ENCODE measurements around the gene PRSS58.

The PRSS58 gene, protein sequence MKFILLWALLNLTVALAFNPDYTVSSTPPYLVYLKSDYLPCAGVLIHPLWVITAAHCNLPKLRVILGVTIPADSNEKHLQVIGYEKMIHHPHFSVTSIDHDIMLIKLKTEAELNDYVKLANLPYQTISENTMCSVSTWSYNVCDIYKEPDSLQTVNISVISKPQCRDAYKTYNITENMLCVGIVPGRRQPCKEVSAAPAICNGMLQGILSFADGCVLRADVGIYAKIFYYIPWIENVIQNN

DNA sequence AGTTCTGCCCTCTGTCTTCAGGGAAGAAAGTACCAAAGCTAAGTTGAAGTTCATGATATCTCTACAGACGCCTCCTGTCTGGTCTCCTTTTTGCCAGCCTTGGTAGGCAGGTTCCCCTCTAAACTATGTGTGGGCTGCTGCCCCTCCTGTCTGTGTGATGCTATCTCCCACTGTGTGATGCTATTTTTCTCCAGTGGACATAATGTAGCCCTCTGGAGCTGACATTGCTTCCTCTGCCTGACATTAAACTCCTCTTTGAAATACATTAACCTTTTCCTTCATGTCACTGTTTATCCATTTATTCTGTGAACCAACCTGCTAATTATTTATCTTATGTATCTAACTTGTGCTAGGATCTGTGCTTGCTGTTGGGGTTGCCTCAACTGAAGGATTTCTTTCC lies at the start of gene PRSS58:
PRSS58 (minus strand) TSS at position 101 of the 400 bp plus-strand sequence. CDS start 351 bp downstream, outside the sequence.
- DNase-seq (ENCODE audit: low read depth in 2 of 2), result no peak

DNA sequence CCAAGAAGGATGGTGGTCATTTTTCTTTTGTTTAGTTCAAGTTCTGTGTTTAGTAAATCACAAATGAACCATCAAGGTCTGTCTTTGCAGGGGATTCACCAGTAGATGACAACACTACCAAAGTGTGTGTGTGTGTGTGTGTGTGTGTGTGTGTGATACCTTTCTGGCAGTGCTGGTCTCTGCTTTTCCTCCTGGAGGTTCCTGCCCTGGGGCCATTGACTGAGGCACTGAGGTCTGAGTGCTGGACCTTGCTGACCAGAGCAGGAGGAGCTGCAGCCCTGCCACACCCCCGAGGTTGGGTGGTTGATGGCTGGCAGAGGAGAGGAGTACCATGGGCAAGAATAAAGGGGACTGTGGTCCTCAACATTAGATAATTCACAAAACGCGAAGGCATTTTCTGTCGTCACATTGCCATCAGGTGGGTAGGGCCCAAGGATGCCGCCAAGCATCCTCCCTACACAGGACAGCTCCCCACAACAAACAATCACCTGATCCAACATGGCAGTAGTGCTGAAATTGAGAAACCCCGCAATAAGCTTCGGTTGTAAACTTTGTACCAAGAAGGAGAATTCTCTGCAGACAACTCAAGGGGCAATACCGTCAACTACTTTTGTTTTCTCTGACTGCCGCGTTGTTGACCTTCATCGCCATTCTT lies 49.5 kb upstream of the PRSS58 start:
- DNase-seq (ENCODE audit: low read depth in 2 of 2), result no peak

DNA sequence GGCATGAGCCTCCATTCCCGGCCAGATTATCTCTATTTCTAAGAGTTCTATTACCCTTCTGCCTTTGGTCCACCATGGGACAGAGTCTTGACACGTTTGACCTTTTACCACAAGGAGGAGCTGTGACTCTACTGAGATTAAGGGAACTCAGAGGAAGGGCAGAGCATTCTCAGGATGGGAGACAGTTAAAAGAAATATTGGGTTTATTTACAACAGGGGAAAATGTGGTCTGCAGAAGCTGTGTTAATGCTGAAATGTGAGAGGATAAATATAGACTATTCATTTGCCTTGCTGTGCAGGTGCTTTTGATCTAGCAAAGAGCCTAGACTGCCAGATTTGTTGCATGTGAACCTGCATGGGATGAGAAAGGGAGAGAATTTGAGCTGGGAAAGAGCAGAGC lies 45.8 kb upstream of the PRSS58 start:
- DNase-seq (ENCODE audit: low read depth in 2 of 2), result no peak

DNA sequence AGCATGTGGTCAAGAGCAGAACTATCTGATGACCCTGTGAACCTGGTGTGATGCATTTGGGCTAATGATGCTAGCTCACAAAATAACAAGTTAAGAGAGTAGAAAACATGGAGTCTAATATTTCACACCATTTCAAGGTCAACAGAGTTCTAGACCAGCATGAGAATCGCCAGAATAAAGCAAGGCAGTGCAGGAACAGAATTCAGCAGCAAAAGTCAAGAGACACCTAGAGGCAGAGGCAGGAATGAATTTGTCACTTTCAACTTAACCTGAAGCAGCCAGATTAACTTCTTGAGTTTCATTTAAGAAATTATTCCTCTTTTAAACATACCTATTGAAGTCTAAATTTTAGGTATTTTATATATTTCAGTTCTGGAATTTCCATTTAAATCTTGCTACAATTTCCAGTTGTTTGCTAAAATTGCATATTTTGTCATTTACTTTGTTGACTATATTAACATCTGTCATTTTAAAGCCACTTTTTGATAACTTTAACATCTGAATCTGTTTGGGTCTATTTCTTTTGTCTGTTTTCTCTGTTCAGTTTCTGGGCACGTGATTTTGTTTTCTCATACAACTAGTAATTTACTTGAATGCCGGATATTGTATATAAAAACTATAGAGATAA lies 44.2 kb upstream of the PRSS58 start:
- DNase-seq (ENCODE audit: low read depth in 2 of 2), result no peak

DNA sequence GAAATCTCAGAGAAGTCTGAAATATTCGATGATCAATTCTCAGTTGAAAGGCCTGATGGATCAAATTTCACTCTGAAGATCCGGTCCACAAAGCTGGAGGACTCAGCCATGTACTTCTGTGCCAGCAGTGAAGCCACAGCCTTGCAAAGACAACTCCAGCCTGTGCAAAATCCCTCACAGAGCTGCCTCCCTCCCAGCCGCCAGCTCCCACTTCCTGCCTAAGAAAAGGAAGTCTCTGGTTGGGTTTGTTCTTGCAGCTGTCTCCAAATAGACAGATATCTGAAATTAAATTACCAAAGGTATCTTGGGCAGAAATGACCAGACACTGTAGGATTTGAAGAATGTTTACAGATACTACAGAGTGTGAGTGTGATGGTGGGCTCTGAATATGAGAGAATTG lies 43.4 kb upstream of the PRSS58 start:
- DNase-seq (ENCODE audit: low read depth in 2 of 2), result no peak

DNA sequence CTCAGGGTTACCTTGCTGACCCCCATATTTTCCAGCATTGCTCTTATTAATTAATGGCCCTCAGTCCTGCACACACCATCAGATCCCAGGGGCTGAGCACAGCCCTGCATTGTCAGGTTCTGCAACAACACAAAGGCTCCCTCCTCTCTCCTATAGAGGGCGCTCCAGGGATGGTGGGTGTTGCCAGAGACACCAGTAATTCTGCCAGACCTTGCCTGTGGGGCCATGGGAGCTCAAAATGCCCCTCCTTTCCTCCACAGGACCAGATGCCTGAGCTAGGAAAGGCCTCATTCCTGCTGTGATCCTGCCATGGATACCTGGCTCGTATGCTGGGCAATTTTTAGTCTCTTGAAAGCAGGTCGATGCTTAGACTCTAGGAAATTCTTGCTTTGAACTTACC lies 42.8 kb upstream of the PRSS58 start:
- DNase-seq (ENCODE audit: low read depth in 2 of 2), result no peak

DNA sequence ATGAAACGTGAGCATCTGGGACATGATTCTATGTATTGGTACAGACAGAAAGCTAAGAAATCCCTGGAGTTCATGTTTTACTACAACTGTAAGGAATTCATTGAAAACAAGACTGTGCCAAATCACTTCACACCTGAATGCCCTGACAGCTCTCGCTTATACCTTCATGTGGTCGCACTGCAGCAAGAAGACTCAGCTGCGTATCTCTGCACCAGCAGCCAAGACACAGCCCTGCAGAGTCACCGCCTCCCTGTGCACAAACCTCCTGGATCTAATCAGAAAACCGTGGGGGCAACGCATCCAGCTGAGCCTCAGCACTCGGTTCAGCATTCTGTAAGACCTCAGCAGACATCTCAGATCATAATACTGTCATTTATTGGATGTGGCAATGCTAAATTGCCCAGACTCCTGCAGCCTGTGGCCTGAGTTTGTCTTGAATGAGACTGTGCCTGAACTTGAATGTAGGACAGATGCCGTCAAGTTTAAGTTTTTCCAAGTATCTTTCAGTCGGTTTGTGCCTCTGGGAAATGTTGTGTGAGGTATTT lies 41.5 kb upstream of the PRSS58 start:
- no peak for DNase-seq (ENCODE audit: low read depth in 2 of 2)

DNA sequence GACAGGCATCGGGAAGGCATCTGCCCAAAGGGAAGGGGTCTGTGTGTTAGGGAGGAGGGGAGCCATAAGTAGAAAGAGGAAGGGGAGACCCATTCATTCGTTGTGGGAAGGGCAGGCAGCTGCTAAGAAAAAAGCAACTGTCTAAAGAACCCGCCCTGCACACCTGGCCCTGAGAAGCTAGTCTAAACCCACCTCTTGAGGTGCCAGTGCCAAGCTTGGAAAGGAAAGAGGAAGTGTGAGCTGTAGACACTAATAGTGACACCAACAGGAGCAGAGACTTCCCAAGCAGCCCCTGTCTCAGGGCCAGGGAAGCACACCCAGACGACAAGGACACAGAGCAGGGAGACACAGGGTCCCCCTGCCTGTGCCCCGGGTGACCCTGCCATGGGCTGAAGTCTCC lies 40.8 kb upstream of the PRSS58 start:
- no peak for DNase-seq (ENCODE audit: low read depth in 2 of 2)

DNA sequence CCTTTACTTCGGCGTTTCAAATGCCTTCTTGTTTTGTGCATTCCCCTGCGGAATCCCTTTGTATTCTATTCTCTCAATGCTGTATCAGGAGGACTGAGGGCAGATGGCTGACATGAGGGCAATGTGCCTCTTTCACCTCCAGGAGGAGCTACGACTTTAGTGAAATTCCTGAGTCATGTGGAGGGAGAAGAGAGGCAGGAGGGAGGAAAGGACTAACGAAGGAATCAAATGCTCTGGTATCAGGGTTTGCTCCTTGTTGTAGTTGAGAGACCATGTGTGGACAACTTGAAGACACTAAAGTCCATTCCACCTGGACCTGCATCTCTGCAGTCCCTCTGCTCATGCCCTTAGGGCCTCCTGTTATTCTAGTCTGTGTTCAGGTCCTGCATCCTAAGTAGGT lies 40.2 kb upstream of the PRSS58 start:
- no peak for DNase-seq (ENCODE audit: low read depth in 2 of 2)

DNA sequence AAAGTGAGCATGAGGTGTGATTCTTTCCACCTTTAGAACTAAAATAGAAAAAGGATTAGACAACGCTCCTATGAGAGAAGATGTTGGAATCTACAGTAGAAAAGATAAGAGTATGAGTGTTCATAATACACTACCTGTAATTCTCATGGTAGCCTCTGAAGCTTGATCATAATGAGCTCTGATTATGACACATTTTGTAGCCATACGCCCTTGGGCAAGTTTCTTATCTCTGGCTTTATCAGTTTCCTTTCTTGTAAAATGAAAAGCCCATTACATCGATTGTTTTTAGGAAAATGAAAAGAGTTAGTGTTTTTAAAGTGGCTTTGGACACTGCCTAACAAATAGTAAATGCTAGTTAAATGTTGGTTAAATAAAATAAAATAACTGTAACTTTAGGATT lies 22.4 kb upstream of the PRSS58 start:
- no peak for DNase-seq (ENCODE audit: low read depth in 2 of 2)

DNA sequence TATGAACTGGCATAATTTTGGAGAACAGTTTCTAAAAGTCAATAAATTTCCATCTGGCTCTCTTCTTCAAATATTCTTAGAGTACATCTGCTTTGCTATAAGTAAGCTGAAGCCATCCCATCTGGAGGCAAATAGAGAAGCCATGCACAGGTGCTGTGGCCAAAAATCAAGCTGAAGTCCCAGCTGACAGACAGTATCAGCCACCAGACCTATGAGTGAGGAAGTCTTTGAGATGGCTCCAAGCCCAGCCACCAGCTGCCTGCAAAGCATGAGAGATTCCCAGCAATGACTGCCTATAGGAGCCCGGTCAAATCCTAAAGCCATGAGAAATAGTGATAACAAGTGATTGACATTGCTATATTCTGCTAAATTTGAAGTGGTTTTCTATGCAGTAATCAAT lies 21.7 kb upstream of the PRSS58 start:
- DNase-seq (ENCODE audit: low read depth in 2 of 2), result no peak

DNA sequence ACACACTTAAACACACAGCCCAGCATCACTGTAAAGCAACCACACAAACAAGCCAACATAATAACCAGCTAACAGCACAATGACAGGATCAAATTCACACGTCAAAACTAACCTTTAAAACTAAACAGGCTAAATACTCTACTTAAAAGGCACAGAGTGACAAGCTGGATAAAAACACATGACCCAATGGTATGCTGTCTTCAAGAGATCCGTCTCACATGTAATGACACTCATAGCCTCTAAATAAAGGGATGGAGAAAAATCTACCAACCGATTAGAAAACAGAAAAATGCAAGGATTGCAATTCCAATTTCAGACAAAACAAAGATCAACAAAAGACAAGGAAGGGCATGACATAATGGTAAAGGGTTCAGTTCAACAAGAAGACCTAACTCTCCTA lies 17.2 kb upstream of the PRSS58 start:
- DNase-seq (ENCODE audit: low read depth in 2 of 2), result no peak

DNA sequence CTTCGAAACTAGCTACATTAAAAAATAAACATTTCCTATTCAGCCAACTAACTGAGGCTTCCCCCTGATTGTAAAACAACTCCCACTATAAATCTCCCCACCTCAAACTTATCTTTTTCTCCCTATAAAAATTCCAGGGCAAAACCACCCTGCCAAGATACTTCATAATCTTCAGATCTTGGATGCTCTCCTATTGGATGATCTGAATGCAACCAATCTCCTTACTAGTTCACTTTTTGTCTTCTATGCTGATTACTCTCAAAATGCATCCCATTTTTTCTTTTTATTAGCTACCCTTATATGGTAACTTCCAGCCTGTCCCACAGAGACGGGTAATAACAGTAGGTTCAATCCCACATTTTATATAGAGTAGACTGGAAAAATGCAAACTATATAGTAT lies 15.0 kb upstream of the PRSS58 start:
- DNase-seq (ENCODE audit: low read depth in 2 of 2), result no peak

DNA sequence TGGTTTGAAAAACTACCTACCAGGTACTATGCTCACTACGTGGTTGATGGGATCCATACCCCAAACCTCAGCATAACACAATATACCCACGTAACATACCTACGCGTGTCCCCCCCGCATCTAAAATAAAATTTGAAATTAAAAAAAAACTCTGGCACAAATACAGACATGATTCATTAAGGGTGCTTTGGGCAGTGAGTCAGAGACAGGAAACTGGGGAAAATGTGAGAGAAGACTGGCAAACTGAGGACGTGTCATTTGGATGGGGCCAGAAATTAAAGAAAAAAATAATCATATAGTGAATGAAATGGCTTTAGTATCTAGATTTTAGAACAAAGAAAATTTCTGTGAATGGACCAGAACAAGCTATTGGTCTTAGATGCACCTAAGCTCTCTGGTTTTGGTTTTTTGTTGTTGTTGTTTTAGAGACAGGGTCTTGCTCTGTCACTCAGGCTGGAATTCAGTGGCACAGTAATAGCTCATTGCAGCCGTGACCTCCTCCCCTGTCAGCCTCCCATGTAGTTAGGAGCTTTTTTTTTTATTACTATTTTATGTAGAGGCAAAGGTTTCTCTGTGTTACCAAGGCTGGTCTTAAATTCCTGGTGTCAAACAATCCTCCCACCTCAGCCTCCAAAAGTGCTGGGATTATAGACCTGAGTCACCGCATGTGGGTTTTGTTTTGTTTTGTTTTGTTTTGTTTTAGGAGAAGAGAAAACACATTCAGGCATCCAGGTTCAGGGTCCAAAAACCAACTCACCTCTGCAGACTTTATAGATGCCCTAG lies 5.9 kb upstream of the PRSS58 start:
- no peak for DNase-seq (ENCODE audit: low read depth in 2 of 2)

DNA sequence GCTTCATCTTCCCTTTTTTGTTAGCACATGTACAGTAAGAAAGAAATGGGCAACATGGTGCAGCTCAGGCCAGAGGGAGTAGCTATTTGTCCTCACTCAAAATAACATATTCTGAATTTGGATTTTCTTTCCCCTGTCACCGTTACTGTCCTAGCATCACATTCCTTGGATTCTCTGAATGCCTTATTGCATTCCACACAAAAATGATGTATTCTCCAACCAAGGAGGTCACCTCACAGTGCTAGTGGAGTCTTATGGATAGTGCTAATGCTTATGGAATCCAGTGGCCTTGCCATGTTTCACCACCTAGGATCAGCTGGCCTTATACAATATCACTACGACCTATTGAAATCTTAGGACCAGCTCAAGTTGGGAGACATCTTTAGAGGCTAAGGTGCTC lies 7.2 kb downstream of the PRSS58 start:
- no peak for DNase-seq (ENCODE audit: low read depth in 2 of 2)

DNA sequence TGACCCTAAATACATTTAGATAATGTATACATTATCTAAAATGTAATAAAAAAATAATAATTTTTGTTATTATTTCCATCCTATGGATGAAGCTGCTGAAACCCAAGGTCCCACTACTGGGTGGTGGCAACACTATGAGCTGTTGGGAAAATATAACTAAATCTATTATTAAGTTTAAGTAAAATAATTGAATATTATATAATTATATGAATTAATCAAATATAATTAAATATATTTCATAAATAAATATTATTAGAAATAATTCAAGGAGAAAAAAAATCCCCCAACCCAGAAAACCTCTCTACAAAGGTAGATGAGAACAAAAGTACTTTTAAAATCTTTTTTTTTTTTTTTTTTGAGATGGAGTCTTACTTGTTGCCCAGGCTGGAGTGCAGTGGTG lies 7.9 kb downstream of the PRSS58 start:
- no peak for DNase-seq (ENCODE audit: low read depth in 2 of 2)

DNA sequence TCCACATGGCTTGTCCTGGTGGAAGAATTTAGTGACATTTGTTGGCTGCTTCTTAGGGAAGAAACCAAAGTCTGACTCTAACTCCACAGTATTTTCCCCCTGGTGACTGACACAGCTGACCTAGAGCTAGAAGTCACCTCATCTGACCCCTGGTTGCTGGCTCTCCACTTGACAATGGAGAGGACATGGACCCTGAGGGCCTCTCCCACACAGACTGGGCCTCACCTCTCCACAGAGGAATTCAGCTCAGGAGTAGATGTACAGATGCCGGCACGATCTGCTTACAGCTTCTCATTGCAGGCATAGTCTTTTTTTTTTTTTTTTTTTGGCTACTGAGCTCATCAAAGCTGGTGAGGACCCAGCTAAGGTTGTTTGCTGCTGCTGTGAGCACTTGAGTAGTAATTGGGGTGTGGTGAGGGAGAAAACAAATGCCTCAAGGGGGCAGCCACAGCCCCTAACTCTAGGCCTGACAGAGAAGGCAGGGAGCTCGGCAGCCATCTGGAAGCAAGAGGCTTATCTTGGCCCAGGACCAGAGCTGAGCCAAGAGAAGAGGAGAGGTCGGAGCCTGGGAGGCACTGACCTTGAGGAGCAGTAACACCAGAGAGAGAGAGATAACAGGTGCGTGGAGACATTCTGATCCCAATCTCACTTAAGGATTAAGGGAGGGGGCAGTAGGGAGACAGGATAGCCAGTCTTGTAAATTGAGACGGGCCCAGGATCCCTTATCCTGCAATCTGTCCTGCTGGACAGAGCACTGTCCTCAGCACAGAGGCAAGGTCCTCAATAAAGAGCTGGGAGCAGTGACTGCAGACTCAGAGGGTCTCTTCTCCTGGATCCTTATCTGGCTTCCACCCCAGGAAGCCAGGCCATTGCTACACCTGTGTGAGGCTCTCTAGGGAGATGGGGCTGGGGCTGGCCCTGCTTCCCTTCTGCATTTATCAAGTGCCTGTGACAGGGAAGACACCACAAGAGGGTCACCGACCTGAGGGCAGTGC lies 9.4 kb downstream of the PRSS58 start:
- no peak for DNase-seq (ENCODE audit: low read depth in 2 of 2)

DNA sequence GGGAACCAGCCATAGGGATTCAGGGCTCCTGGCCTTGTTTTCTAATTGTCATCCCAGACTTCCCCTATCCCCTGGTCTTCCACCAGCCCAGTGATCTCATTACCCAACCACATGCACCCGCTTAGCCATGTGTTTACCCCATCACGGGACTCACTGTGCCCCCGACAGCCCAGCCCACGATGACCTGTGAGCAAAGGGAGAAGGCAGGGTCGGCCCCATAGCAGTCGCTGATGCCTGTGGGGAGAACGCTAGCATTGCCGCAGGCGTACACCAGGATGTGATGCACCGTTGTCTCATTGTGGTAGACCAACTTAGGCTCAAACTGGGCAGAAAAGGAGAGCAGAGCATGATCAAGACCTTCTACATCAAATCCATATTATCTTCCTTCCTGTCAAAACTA lies 14.0 kb downstream of the PRSS58 start:
- no peak for DNase-seq (ENCODE audit: low read depth in 2 of 2)

DNA sequence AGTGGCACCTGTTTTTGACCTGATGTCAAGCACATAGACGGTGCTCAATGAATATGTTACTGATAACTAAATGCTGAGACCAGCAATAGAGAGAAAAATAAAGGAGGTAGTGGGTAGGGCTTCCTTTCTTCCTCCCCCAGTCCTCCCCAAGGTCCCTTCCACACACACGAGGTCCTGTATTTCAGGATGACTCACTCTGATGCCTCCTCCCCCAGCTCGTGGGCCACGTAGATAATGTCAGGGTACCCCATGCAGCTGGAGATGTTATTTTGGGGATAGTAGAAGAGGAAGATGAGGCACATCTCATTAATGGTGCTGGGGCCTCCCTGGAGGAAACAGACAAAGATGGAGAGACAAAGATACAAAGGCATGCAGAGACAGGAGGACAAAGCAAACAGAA lies 17.3 kb downstream of the PRSS58 start:
- DNase-seq (ENCODE audit: low read depth in 2 of 2), result no peak

DNA sequence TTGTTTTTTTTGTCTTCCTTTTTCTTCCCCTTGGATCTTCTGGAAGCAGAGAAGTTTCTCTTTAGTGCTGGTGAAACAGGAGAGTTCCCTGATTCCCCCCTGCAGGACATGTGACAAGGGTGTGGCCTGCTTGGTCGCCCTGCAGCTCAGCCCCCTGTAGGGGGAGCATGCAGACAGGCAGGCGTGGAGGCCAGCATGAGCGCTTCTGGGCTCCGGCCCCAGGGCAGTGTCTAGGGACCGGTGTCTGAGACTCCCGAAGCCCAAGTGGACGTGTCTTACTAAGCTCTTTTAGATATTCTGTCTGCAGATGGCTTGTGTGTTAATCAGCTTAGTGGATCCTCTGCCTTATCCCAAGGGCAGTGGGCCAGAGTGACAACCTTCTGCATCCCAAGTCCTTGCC lies 26.1 kb downstream of the PRSS58 start:
- DNase-seq (ENCODE audit: low read depth in 2 of 2), result no peak

DNA sequence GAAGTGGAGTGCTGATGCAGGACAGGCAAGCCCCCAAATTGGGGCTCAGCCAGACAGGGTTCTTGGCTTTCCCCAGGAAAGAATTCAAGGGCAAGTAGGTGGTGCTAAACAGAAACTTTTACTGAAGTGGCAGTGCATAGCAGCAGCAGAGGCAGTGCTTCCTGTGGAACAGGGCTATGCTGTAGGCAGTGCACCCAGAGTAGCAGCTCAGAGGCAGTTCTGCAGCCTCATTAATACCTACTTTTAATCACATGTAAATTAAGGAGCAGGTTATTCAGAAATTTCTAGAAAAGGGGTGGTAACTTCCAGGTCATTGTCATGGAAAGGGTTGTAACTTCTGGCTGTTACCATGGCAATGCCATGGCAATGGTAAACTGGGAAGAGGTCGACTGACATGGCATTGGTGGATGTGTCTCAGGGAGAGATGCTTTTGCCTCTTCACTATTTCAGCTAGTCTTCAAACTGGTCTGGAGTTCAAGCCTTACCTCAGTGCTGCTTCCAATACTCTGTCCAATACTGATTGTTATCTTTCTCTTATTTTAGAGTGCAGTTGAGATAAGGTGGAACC lies 29.2 kb downstream of the PRSS58 start:
- DNase-seq (ENCODE audit: low read depth in 2 of 2), result no peak

Data from stimulated activated CD8-positive, alpha-beta memory T cell treated with anti-CD3 and anti-CD28 coated beads, Interleukin-2, amount 100 ng/mL, for 1 hour (primary cell).